AG04449 (cell line): ENCODE measurements around the gene TSG101.

Experiments
- CTCF ChIA-PET: fragments of 350-600 bp; formaldehyde crosslinking; extraction: SDS; loops from one replicate; lab custom pipeline; 2021; ENCODE audit warnings: antibody characterized with exemption; lab: Yijun Ruan, JAX
- POLR2A ChIA-PET: fragments of 400-600, 350-600 bp; formaldehyde crosslinking; extraction: SDS; loops from one replicate; lab custom pipeline; 2020; ENCODE audit warnings: antibody characterized with exemption, inconsistent platforms; lab: Yijun Ruan, JAX
- DNase-seq: peaks from one replicate; pipeline ENCODE4 v3.0.0-alpha.2; 2010; ENCODE audit warnings: low read depth, low spot score
- H3K4me3 ChIP-seq: 2 replicates; pipeline ENCODE4 v1.5.1; 2011; ENCODE audit warnings: low read depth, mild to moderate bottlenecking, control low read depth, low read length
- CTCF ChIP-seq: IDR thresholded peaks from one replicate; pipeline ENCODE4 v1.5.1; 2011; ENCODE audit warnings: mild to moderate bottlenecking, moderate library complexity, low read length, control low read depth, inconsistent platforms; ENCODE audit not compliant: insufficient read depth; ENCODE audit errors: missing control alignments

TSG101 gene

GRCh38 chr11:18438691-18439090, 88.1 kb downstream of the TSG101 start:
- POLR2A ChIA-PET, result no interaction called here
- no peak overlapping the region for H3K4me3 ChIP-seq
- no peak for DNase-seq
- TF ChIP-seq CTCF, result no peak
- CTCF ChIA-PET, result no interaction called here
